Stimulated activated CD4-positive, alpha-beta T cell treated with anti-CD3 and anti-CD28 coated beads, Interleukin-4, amount 100 ng/mL, for 1 hour (primary cell): ENCODE measurements around the gene UGGT2.
"Not testable (repeated sequence)": the region's sequence is repeated elsewhere in the genome, so short reads cannot be mapped to it uniquely, and the experiment has no call there.

Experiments used
- DNase-seq: peaks from one replicate; pipeline ENCODE4 v3.0.0-alpha.2; 2020

UGGT2 gene

DNA sequence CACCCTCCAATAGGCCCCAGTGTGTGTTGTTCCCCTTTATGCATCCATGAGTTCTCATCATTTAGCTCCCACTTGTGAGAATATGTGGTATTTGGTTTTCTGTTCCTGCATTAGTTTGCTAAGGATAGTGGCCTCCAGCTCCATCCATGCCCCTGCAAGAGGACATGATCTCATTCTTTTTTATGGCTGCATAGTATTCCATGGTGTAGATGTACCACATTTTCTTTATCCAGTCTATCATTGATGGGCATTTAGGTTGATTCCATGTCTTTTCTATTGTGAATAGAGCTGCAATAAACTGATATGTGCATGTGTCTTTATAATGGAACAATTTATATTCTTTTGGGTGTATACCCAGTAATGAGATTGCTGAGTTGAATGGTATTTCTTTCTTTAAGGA is 263.9 kb downstream of the UGGT2 start:
- not testable (repeated sequence) for DNase-seq

DNA sequence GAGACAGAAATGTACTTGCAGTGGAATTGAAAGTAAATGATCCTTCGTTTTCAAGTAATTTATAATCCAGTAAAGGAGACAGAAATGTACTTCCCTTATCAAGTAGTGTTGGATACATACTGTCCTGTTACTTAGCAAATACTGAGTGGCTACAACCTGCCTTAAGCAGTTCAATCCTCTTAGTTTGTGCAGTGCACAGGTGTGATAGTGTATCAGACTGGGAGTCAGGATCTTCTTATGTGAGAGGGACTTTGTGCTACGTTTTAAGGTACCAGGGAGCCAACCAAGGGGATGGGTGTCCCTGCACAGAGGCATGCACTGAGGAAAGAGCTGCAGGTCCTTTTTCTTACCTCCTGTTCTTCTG is 265.1 kb downstream of the UGGT2 start:
- no peak for DNase-seq

DNA sequence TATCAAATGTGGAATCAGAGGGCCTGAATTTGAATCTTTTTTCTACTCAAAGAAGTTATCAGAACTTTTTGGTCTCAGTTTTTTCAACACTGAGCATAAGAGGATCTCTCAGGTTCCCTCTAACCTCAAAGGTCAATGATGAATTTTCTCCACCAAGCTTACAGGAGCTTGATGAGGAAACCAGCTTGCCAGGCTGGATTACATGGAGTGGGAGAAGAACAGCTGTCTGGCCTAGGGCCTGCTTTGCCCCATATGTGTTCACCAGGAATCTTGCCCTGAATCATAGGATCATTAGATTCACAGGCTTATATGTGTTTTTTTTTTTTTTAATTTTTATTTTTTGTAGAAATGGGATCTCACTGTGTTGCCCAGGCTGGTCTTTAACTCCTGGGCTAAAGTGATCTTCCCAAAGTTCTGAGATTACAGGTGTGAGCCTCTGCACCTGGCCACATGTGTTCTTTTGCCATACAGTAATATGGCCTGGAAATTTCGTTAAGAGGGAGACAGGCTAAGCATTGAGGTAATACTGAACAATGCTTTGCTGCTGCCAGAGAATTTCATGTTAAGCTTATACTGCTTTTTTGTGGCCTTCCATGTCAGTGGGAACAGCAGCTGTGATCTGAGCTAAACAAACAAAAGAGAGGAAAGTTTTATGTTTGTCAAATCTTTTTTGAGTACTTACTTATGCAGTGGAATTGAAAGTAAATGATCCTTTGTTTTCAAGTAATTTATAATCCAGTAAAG is 265.7 kb downstream of the UGGT2 start:
- DNase-seq: no peak

DNA sequence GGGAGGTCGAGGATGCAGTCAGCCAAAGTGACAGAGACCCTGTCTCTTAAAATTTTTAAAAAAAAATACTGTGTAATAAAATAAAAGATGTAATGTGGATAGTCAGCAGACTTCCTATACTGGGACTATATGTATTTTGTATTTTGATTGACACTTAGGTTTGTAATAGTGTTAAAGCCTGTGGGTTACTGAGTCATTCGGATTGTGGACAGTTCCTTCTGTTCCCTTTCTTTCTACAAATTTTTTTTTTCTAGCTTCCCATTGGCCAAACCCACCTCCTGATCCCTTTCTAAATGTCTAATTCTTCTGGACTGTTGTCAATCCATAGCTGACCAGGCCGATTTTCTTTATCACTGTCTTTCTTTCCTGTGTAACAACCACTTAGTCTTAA is 268.3 kb downstream of the UGGT2 start:
- no peak for DNase-seq

DNA sequence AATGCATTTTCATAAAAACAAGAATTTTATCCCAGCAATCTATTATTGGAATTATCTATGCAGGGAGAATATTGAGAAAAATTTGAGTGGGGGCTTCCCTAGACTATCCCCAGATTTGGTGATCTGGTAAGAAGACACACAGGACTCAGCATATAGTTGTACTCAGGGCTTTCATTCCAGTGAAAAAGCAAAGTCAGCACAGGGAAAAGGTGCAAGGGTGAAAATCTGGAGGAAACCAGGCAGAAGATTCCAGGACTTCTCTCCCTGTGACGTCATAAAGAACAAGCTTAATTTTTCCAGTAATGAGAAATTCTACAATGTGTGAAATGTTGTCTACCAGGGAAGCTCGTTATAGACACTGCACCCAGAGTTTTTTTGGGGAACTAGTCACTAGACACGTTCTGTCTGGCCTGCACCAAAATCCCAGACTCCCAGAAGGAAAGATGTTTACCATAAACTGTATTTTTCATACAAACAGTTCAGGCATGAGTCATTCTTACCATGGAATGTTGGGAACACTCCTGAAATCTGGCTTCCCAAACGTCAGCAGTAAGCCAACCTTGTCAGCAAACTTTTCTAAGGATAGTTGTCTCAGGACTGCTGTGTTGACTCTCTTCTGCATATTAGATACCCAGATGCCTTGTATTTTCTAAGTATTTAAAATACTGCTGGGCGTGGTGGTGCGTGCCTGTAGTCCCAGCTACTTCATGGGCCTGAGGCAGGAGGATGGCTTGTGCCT is 268.9 kb downstream of the UGGT2 start:
- no peak for DNase-seq

DNA sequence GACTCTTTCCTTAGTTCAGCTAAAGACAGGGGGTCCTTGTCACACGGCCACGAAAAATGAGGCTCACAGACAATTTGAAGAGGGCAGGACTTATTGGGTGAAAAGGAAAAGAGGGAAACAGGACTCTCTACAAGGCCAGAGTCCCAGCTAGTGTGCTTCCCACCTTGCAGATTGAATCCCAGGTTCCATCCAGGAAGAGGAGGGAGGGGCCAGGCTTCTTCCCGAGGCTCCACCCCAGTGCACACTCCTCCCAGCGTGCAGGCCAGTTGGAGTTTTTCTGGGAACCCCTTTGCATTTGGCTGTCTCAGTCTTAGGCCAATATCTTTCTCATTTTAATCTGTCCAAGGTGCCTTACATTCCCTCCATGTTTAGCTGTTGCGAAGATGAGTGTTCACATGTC is 269.5 kb downstream of the UGGT2 start:
- no peak for DNase-seq

DNA sequence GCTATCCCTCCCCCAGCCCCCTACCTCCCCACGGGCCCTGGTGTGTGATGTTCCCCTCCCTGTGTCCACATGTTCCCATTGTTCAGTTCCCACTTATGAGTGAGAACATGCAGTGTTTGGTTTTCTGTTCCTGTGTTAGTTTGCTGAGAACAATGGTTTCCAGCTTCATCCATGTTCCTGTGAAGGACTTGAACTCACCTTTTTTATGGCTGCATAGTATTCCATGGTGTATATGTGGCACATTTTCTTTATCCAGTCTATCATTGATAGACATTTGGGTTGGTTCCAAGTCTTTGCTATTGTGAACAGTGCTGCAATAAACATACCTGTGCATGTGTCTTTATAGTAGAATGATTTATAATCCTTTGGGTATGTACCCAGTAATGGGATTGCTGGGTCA is 271.3 kb downstream of the UGGT2 start:
- DNase-seq: not testable (repeated sequence)

DNA sequence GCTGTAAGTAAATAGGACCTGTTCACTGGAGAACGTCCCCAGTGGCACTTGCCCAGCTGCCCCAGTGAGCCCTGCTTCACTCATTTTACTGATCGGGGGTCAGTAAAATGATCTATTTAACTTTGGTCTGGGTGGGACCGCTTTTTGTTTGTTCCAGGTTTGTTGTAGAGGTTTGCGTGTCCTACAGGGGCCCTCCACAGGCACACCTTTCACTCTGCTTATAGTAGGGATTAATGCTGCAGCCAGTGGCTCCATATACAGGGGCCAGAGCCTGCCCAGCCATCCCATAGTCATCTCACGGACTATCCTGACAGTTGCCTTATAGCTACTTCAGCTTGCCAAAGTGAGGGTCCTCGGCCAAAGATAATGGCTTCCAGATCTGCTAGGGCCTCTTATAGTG is 272.2 kb downstream of the UGGT2 start:
- no peak for DNase-seq

DNA sequence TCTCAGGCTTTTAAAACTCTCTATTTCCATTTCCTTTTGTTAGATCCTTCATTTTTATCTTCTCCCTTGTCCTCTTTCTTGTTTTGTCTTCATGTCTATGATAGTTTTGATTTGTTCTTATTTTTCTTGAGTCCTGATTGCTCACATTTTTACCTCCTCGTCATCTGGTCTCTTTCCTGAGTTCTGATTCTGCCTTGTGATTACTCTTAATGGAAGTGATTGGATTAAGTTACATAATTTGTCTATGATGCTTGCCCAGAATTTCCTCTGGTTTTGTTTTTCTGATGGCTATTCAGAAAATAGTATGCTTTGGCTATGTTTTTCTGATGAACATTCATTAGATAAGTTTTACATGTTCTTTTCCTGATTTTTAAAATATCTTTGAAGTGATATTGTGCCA is 273.7 kb downstream of the UGGT2 start:
- no peak for DNase-seq

DNA sequence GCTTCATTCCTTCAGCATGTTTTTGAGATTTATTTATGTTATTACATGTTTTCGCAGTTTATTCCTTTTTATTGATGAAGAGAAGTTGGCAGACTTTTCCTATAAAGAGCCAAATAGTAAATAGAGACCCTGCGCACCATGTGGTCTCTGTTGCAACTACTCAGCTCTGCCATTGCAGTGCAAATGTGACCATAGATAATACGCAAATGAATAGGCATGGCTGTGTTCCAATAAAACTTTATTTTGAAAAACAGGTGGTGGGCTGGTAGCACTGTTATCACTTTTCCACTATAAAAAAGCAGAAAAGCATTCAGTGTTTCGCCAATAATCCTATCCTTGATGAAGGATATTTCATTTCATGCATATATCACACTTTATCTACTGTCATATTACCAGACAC is 281.3 kb downstream of the UGGT2 start:
- DNase-seq: no peak

DNA sequence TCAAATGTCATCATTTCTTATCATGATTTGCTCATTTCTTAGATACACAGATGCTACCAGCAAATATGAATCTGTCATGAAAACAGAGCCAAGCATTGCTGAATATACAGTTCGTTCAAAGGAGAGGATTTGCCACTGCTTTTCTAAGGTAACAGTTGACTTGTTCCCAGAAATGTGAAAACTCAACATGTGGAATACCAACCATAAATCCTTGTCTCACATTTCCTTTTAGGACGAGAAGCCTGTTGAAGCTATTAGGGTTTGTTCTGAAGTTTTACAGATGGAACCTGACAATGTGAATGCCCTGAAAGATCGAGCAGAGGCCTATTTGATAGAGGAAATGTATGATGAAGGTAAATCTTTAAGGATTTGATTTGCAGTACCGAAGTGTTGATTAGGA is 289.6 kb downstream of the UGGT2 start:
- DNase-seq: no peak

DNA sequence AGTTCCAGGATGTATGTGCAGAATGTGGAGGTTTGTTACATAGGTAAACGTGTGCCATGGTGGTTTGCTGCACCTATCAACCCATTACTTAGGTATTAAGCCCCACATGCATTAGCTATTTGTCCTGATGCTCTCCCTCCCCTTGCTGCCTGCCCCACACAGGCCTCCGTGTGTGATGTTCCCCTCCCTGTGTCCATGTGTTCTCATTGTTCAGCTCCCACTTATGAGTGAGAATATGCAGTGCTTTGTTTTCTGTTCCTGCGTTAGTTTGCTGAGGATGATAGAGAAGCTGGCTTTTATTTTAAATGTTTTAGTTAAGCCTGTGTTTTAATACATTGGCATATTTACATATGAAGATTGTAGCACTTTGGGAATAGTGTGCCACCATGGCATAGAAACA is 290.6 kb downstream of the UGGT2 start:
- not testable (repeated sequence) for DNase-seq

DNA sequence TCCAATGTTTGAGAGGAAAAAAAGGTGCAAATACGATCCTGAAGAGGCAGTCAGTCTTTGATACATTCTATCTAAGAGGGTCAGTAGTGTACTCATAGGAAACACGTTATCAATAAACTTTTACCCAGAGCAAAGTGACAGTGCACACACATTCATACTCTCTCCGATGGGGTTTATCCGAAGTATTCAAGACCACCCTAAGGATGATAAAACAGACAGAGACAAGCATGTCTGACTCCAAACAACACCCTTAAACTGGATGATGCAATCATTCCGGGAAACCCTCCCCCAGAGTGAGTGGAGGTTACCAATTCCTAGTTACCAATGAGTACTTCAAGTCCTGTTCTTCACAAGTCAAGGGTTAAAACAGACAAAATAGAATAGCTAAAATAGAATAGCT is 297.1 kb downstream of the UGGT2 start:
- no peak for DNase-seq

DNA sequence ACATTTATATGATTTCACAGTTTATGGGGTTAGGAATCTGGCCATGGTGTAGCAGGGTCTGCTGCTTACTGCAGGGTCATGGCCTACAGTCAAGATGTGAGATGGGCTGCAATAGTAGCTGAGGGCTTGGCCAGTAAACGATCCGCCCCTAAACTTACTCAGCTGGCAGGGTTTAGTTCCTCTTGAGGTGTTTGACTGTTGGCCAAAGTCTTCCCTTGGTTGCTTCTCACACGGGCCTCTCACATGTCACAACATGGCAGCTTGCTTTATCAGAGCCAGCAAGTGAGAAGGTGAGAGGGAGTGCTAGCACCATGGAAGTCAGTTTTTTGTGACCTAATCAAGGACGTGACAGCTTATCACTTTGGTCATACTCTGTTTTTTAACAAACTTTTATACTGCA is 299.1 kb downstream of the UGGT2 start:
- no peak for DNase-seq

DNA sequence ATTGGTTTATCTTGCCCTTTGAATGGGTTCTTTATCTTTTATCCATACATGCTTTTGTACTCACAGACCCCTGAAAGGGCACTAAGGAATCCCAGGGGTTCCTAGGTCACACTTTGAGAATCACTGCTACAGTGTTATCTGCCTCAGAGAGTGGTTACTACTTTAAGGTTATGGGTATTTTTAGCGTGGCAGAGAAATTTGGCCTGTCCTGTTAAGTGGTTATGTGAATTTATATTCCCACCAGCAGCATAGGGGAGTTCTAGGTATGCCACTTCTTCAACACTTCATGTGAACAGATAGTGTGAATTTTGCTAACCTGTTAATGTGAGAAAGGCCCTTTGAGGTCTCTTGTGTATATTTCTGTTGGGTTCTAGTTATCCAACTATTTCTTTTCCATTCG is 300.5 kb downstream of the UGGT2 start:
- DNase-seq: no peak
